ENCODE results near the gene MAN2A2. TPM values are rescaled to one million over a fixed set of nuclear protein-coding genes. Genes with fewer than 3 reads are reported as not detected.
A peak's percentile ranks its signal among the peaks of the same experiment; 100 is the strongest.

The MAN2A2 gene
- total and polyA plus RNA-seq, 9 of the 15 experiments (the other 6 are each of a cell fraction or from before 2014, with no cell fraction given), result 7.3 to 151 (median 43.4) TPM

DNA sequence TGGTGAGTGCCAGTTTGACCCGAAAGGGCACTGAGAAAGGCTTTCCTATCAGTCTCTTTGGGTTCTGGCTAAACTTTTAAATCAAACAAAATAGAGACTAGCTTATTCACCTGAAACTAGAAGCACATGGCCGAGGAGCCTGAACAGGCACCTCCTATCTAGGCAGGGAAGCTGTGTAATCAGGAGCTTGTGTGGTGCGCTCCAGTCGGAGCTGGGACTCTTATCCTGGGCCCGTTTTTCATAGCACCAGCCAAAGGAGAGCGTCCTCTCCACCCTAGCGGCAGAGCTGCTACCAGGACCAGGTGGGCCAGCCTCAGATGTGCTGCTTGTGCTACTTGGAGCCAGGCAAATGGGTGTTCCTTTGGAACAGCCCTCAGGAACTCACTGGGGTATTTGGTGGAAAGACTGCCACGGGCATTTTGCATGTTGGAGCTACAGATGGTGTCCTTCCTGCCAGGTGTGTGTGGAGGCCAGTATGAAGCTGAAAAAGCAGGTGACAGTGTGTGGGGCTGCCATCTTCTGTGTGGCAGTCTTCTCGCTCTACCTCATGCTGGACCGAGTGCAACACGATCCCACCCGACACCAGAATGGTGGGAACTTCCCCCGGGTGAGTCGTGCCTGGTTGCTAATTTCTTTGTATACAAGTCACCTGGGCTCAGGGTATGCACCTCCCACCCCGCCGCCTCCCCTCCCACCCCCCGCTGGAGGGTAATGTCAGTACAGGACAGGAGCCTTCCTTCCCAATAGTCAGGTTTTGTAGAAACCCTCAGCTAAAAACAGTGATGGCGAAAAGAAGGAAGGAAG is 833 bp downstream of the MAN2A2 start:
- Histone ChIP-seq H3K36me3 (ENCODE audit: control insufficient read depth, insufficient read depth, low read length) (peaks cover 45% of the 10 kb centered on the region), H3K4me2 (ENCODE audit: insufficient read depth, low read length) (peak overlapping the region; percentile 93), H3K79me2 (ENCODE audit: control insufficient read depth, insufficient read depth, low read length) (peaks cover 52% of the 10 kb centered on the region), H3K27me3 (ENCODE audit: control insufficient read depth in 2 of 2, insufficient read depth in 2 of 2, low read length in 2 of 2) (no peaks in the 10 kb centered on the region), H3K27ac (ENCODE audit: extremely low read depth, low read depth, low read length) (peak overlapping the region; percentile 84), H3K9me3 (replicated peaks; ENCODE audit: control insufficient read depth, insufficient read depth, low read depth, low read length) (no peaks in the 10 kb centered on the region), H3K9me1 (ENCODE audit: control insufficient read depth, insufficient read depth, low read length) (peaks cover 4% of the 10 kb centered on the region), H2AFZ (ENCODE audit: low read depth, low read length) (peak overlapping the region; percentile 23; the same call in 1 of the 2 replicates), H3K4me3 (peak overlapping the region; percentile 69), H4K20me1 (replicated peaks; ENCODE audit: control insufficient read depth, insufficient read depth, low read length) (no peaks in the 10 kb centered on the region), H3K9ac (ENCODE audit: insufficient read depth in 1 of 2, low read depth in 2 of 2, low read length in 2 of 2) (peak overlapping the region; percentile 86 to 99), H3K4me1 (replicated peaks in 1 of 2; ENCODE audit: control insufficient read depth in 2 of 2, insufficient read depth in 2 of 2, low read length in 2 of 2) (peaks cover 25 to 69% of the 10 kb centered on the region in 2 experiments; a peak in 4 of 5 replicates)
- ChIA-PET POLR2A (interaction anchor here (0.6 to 7.0 kb wide), 12 partner anchors 8 to 372 kb away, joined by 3 to 70 read pairs (median 8); partner anchors contain the start of genes HDDC3 and UNC45A), CTCF (ENCODE audit: low intra/inter-chr PET ratio) (interaction anchor here (0.6 to 0.8 kb wide), 2 partner anchors 31 to 255 kb away, joined by 3 read pairs; no protein-coding TSS in a partner anchor)
- 6% methylated on average over 13 of the region's 18 CpGs for WGBS (ENCODE audit: insufficient coverage, low coverage, missing lambda C conversion rate)
- intact Hi-C loops (cut with micrococcal nuclease) (no loop called here), in situ Hi-C loops (cut with MboI) (no loop called here)
- ATAC-seq, result peak; percentile 72
- FAIRE-seq, result peak; percentile 85
- peak; percentile 38 to 80 (median 60) for DNase-seq (ENCODE audit: extremely low read depth in 1 of 4, low spot score in 3 of 4)
- BruUV-seq (replicated peaks), result TSS peak; percentile 59
- TF ChIP-seq, protein P1, sequence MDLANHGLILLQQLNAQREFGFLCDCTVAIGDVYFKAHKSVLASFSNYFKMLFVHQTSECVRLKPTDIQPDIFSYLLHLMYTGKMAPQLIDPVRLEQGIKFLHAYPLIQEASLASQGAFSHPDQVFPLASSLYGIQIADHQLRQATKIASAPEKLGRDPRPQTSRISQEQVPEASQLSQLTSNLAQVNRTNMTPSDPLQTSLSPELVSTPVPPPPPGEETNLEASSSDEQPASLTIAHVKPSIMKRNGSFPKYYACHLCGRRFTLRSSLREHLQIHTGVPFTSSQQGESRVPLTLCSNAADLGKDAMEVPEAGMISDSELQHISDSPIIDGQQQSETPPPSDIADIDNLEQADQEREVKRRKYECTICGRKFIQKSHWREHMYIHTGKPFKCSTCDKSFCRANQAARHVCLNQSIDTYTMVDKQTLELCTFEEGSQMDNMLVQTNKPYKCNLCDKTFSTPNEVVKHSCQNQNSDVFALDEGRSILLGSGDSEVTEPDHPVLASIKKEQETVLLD (IDR thresholded peaks at IDR 0.05), result peak; percentile 51; the same call in 1 of the 2 replicates
- no peak for TF ChIP-seq SMC3 (conservative IDR thresholded peaks at IDR 0.05; ENCODE audit: insufficient read depth, low read depth, low read length)
- TF ChIP-seq, protein P2, sequence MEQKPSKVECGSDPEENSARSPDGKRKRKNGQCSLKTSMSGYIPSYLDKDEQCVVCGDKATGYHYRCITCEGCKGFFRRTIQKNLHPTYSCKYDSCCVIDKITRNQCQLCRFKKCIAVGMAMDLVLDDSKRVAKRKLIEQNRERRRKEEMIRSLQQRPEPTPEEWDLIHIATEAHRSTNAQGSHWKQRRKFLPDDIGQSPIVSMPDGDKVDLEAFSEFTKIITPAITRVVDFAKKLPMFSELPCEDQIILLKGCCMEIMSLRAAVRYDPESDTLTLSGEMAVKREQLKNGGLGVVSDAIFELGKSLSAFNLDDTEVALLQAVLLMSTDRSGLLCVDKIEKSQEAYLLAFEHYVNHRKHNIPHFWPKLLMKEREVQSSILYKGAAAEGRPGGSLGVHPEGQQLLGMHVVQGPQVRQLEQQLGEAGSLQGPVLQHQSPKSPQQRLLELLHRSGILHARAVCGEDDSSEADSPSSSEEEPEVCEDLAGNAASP (IDR thresholded peaks at IDR 0.05), result no peak
- no peak for TF ChIP-seq TFAM (CRISPR knock-in tag; conservative IDR thresholded peaks at IDR 0.05)
- TF ChIP-seq, protein P3, sequence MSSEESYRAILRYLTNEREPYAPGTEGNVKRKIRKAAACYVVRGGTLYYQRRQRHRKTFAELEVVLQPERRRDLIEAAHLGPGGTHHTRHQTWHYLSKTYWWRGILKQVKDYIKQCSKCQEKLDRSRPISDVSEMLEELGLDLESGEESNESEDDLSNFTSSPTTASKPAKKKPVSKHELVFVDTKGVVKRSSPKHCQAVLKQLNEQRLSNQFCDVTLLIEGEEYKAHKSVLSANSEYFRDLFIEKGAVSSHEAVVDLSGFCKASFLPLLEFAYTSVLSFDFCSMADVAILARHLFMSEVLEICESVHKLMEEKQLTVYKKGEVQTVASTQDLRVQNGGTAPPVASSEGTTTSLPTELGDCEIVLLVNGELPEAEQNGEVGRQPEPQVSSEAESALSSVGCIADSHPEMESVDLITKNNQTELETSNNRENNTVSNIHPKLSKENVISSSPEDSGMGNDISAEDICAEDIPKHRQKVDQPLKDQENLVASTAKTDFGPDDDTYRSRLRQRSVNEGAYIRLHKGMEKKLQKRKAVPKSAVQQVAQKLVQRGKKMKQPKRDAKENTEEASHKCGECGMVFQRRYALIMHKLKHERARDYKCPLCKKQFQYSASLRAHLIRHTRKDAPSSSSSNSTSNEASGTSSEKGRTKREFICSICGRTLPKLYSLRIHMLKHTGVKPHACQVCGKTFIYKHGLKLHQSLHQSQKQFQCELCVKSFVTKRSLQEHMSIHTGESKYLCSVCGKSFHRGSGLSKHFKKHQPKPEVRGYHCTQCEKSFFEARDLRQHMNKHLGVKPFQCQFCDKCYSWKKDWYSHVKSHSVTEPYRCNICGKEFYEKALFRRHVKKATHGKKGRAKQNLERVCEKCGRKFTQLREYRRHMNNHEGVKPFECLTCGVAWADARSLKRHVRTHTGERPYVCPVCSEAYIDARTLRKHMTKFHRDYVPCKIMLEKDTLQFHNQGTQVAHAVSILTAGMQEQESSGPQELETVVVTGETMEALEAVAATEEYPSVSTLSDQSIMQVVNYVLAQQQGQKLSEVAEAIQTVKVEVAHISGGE (CRISPR knock-in tag; IDR thresholded peaks at IDR 0.05), result no peak
- TF ChIP-seq, protein P4, sequence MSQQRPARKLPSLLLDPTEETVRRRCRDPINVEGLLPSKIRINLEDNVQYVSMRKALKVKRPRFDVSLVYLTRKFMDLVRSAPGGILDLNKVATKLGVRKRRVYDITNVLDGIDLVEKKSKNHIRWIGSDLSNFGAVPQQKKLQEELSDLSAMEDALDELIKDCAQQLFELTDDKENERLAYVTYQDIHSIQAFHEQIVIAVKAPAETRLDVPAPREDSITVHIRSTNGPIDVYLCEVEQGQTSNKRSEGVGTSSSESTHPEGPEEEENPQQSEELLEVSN (IDR thresholded peaks at IDR 0.05; ENCODE audit: borderline replicate concordance in 1 of 2, extremely low read depth in 1 of 2, insufficient read depth in 1 of 2, insufficient read length in 1 of 2, low read depth in 1 of 2, low read length in 1 of 2, poor library complexity in 1 of 2, severe bottlenecking in 1 of 2), result peak; percentile 28 to 54
- 0 out of 2 replicates have a peak, but pooled peaks have one; percentile 27 for TF ChIP-seq TCF3 (CRISPR knock-in tag; IDR thresholded peaks at IDR 0.05)
